Right lobe of liver (tissue), 6 donors: ENCODE measurements around the gene ERC1. TPM values are rescaled to one million over a fixed set of nuclear protein-coding genes. Genes with fewer than 3 reads are reported as not detected.

Source experiments
- ATAC-seq, 4 donors: fragments of 200-7000 bp; cut with Tn5 transposase; one replicate each; pipeline ENCODE4 v1.9.1; 2020; ENCODE audit warnings: mild to moderate bottlenecking in 4 of 4, moderate library complexity in 4 of 4
- DNase-seq, 3 donors: peaks; one replicate each; pipeline ENCODE4 v3.0.0-alpha.2; 2020
- H3K27ac ChIP-seq, 3 donors: fragments of 200-600 bp; one replicate each; pipeline ENCODE4 v1.8.0; 2022
- H3K27me3 ChIP-seq, 2 donors: fragments of 200-600 bp; one replicate each; pipeline ENCODE4 v1.8.0; 2022
- H3K36me3 ChIP-seq, 4 donors: fragments of 200-600 bp; sonication (generic) in 1 of 4; one replicate each; pipeline versions ENCODE4 v1.5.1 to v1.8.0; 2017 to 2022; ENCODE audit warnings: control low read depth in 1 of 4
- H3K4me1 ChIP-seq, 4 donors: fragments of 200-600 bp; sonication (generic) in 1 of 4; one replicate each; pipeline versions ENCODE4 v1.5.1 to v1.8.0; 2017 to 2022; ENCODE audit warnings: control low read depth in 1 of 4
- H3K4me3 ChIP-seq, 3 donors: fragments of 200-600 bp; one replicate each; pipeline ENCODE4 v1.8.0; 2022
- H3K9me3 ChIP-seq, 4 donors: fragments of 200-600 bp; sonication (generic) in 1 of 4; one replicate each; pipeline versions ENCODE4 v1.5.1 to v1.8.0; 2017 to 2022; ENCODE audit warnings: control low read depth in 1 of 4
- POLR2A ChIP-seq: fragments of 450-650 bp; IDR thresholded peaks from one replicate; pipeline ENCODE4 v1.6.1; 2017; ENCODE audit warnings: antibody characterized with exemption, mild to moderate bottlenecking
- WGBS: methylation state at CpG from one replicate; pipeline ENCODE4 v1.1.6; 2018; ENCODE audit warnings: low coverage, low lambda C conversion rate; ENCODE audit not compliant: insufficient coverage; ENCODE audit errors: missing lambda C conversion rate; 5-methylcytosine and 5-hydroxymethylcytosine counted together
- intact Hi-C, 2 donors: fragments of 100-400 bp; cut with DNase I; formaldehyde crosslinking; loops; one replicate each; pipeline versions ENCODE4 v1.11.2 to v1.14.1; 2022
- total RNA-seq, 6 experiments: library from RNA; depleted of rRNA in 2 of 6; stranded (reverse); fragments of >200 nt in 2 of 6; fragmentation: NEBNext Ultra II Directional in 3 of 6; extraction: Animal tissue kit (Norgen Biotek cat#: 25700) in 3 of 6; gene quantifications; one replicate each; pipeline versions ENCODE4 v1.1.0 to v1.2.4, GENCODE V29; 2016 to 2023
- TF ChIP-seq, protein P1 (sequence below), 4 donors: fragments of 200-600 bp in 3 of 4; fragments of 450-650 bp in 1 of 4; IDR thresholded peaks; one replicate each; pipeline versions ENCODE4 v1.5.1 to v1.8.0; 2016 to 2022; ENCODE audit warnings: antibody characterized with exemption in 4 of 4, mild to moderate bottlenecking in 2 of 4
- donor health status: DM: no; HTN: yes; CAD: no.
- donor health status: DM: no; HTN: no; CAD: no.
- donor health status: DM: no; HTN: no; CAD: no.
- donor health status: DM: no; HTN: yes; CAD: no.
- donor health status: DM: no; HTN: yes; CAD: no.

Gene ERC1
- total RNA-seq, 6 experiments from 2014 or later: 24.8 to 30.8 (median 28.6) TPM

DNA sequence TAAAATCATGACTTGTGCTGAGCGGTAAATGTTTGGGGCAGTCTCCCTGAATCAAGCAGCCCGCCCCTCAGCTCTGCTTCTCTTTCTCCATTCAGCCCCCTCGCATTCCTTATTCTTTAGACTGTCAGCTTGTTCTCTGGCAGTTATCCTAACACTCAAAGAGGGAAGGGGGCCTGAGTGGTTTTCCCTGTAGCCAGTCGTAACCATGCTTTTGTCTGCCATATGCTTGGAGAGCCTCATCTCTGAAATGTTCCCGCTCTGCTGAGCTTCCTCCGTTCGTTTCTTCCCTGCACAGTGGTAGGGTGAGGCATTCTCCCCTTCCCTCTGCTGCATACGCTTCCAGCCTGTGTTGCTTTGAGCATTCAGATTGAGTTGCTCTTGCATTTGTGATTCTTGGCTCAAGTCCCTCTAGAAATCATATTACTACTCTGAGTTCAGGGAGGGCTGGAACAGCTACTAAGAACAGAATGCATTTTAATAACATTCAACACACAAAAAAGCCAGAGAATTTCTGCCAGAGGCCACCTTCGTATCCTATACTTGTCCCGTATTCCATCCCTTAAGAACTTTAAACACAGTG is 483.6 kb downstream of the ERC1 start:
- H3K27me3 ChIP-seq: no peaks in the 10 kb centered on the region
- DNase-seq (no peak), ATAC-seq (no peak)
- H3K36me3 ChIP-seq: no peaks in the 10 kb centered on the region
- 75% methylated on average over 10 of the region's 10 CpGs for WGBS
- TF ChIP-seq, protein P1, sequence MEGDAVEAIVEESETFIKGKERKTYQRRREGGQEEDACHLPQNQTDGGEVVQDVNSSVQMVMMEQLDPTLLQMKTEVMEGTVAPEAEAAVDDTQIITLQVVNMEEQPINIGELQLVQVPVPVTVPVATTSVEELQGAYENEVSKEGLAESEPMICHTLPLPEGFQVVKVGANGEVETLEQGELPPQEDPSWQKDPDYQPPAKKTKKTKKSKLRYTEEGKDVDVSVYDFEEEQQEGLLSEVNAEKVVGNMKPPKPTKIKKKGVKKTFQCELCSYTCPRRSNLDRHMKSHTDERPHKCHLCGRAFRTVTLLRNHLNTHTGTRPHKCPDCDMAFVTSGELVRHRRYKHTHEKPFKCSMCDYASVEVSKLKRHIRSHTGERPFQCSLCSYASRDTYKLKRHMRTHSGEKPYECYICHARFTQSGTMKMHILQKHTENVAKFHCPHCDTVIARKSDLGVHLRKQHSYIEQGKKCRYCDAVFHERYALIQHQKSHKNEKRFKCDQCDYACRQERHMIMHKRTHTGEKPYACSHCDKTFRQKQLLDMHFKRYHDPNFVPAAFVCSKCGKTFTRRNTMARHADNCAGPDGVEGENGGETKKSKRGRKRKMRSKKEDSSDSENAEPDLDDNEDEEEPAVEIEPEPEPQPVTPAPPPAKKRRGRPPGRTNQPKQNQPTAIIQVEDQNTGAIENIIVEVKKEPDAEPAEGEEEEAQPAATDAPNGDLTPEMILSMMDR (IDR thresholded peaks at IDR 0.05): no peak
- no peak for TF ChIP-seq POLR2A
- H3K27ac ChIP-seq: no peak overlapping the region
- H3K4me1 ChIP-seq: no peaks in the 10 kb centered on the region
- no peaks in the 10 kb centered on the region for H3K9me3 ChIP-seq
- no peak overlapping the region for H3K4me3 ChIP-seq
- intact Hi-C loops: no loop called here

DNA sequence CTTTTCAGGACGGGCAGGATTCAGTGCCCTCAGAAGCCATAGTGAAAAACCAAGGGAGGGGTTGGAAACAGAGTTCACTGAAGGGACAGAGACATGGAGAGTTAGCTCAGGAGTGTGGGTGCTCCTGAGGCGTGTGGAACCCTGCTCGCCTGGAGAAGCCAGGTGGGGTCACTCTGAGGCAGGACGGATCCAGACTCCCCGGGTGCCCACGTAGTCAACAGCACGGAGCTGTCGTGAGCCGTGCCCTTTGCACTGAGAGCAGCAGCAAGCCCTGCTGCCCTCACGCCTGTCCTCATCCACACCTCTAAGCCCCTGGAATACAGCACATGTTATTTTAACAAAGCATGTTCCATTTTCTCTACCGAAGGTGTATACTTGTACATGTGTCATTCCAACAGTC is 488.6 kb downstream of the ERC1 start:
- Histone ChIP-seq H3K4me1 (no peaks in the 10 kb centered on the region), H3K4me3 (no peak overlapping the region), H3K36me3 (no peaks in the 10 kb centered on the region), H3K9me3 (no peaks in the 10 kb centered on the region), H3K27ac (no peak overlapping the region), H3K27me3 (no peaks in the 10 kb centered on the region)
- TF ChIP-seq, protein P1 (IDR thresholded peaks at IDR 0.05): no peak
- TF ChIP-seq POLR2A: no peak
- 83% methylated on average over 7 of the region's 11 CpGs for WGBS
- ATAC-seq (peak; percentile 20 to 70 (median 46)), DNase-seq (no peak)
- intact Hi-C loops: no loop called here

DNA sequence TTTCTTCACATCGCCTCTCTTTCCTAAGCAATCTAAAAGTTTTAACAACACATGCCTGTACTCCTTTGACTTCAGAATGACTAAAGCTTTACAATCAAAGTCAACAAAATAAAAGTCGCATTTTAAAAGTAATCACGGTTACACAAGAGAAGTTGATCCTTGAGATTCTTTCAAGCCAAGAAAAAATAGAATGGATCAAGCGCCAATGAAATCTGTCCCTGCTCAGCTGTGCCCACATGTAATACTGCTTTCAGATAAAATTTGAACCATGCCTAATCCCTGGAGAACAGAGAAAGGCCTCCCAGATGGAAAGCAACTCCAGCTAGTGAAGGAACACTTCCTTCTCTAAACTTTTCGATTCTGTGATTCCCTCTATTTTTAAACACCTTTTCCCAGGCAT is 490.3 kb downstream of the ERC1 start:
- ATAC-seq (no peak), DNase-seq (no peak)
- WGBS: 74% methylated on average over 5 of the region's 5 CpGs
- Histone ChIP-seq H3K36me3 (no peaks in the 10 kb centered on the region), H3K4me1 (no peaks in the 10 kb centered on the region), H3K4me3 (no peak overlapping the region), H3K27me3 (no peaks in the 10 kb centered on the region), H3K27ac (no peak overlapping the region), H3K9me3 (no peaks in the 10 kb centered on the region)
- intact Hi-C loops: no loop called here
- TF ChIP-seq, protein P1 (IDR thresholded peaks at IDR 0.05): no peak
- TF ChIP-seq POLR2A: no peak

DNA sequence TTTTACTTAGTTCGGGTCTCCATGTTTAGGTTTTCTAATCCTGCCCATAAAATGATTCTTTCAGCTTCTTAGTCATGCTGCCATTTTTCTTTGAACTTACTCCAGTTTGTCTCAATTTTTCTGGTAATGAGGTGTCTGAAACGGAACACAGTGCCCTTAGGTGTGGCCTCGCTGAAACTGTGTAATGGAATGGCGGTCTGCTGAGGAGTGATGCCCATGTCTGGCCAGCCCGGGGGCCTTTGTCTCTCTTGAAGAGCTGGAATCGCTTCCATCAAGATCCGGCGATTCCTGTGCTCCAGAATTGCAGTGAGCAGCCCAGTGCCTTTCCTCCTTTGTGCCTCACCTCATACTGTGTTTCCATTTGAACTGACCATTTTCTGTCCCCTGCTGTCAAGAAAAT is 490.9 kb downstream of the ERC1 start:
- WGBS: 94% methylated on average over 1 of the region's 8 CpGs
- H3K27me3 ChIP-seq: no peaks in the 10 kb centered on the region
- intact Hi-C loops: no loop called here
- no peak for TF ChIP-seq POLR2A
- TF ChIP-seq, protein P1 (IDR thresholded peaks at IDR 0.05): no peak
- no peaks in the 10 kb centered on the region for H3K36me3 ChIP-seq
- DNase-seq: no peak
- H3K4me1 ChIP-seq: no peaks in the 10 kb centered on the region
- no peak for ATAC-seq
- H3K27ac ChIP-seq: no peak overlapping the region
- H3K9me3 ChIP-seq: no peaks in the 10 kb centered on the region
- H3K4me3 ChIP-seq: no peak overlapping the region
